Body of pancreas (tissue), 4 donors: ENCODE results near the gene MOK.

Experiments used
- CTCF ChIP-seq, 7 experiments: fragments of 450-650 bp in 4 of 7; fragments of 200-600 bp in 3 of 7; sonication (generic) in 3 of 7; IDR thresholded peaks; one replicate each; pipeline ENCODE4 v1.5.1; 2016 to 2019; ENCODE audit warnings: antibody characterized with exemption in 7 of 7
- POLR2A ChIP-seq, 3 donors: fragments of 450-650 bp; IDR thresholded peaks; one replicate each; pipeline ENCODE4 v1.6.1; 2016; ENCODE audit warnings: antibody characterized with exemption in 3 of 3, mild to moderate bottlenecking in 2 of 3

GRCh38 chr14:102252834-102253801 lies 51.8 kb downstream of the MOK start:
- TF ChIP-seq CTCF (IDR thresholded peaks at IDR 0.05) (no peak), POLR2A (IDR thresholded peaks at IDR 0.05) (peak in 2 of 3 donors; percentile 62 to 64)
